Measurements from ENCODE around the gene SMG6. TPM values are rescaled to one million over a fixed set of nuclear protein-coding genes. Genes with fewer than 3 reads are reported as not detected.
"Not testable (repeated sequence)": the region's sequence is repeated elsewhere in the genome, so short reads cannot be mapped to it uniquely, and the experiment has no call there.

SMG6 gene
- total and polyA plus RNA-seq, 5 experiments from 2014 or later = 5.3 to 51.4 (median 13.5) TPM

DNA sequence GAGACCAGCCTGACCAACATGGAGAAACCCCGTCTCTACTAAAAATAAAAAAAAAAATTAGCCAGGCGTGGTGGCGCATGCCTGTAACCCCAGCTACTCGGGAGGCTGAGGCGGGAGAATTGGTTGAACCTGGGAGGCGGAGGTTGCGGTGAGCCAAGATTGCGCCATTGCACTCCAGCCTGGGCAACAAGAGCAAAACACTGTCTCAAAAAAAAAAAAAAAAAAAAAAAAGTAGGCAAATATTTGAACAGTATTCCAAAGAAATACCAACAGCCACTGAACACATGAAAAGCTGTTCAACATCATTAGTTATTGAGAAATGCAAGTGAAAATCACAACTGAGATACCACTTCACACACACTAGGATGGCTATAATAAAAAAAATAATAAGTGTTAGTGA lies 160.9 kb downstream of the SMG6 start:
- H3K27ac Mint-ChIP-seq, DNase-seq, H3K9me3 Mint-ChIP-seq, ATAC-seq, POLR2A ChIA-PET, H3K27me3 Mint-ChIP-seq, H3K4me3 Mint-ChIP-seq: not testable (repeated sequence)
- Mint-ChIP-seq H3K36me3 (peaks cover 0 to 40% (median 7%) of the 10 kb centered on the region in 3 donors), H3K4me1 (peaks cover 9 to 20% (median 15%) of the 10 kb centered on the region in 4 donors)

DNA sequence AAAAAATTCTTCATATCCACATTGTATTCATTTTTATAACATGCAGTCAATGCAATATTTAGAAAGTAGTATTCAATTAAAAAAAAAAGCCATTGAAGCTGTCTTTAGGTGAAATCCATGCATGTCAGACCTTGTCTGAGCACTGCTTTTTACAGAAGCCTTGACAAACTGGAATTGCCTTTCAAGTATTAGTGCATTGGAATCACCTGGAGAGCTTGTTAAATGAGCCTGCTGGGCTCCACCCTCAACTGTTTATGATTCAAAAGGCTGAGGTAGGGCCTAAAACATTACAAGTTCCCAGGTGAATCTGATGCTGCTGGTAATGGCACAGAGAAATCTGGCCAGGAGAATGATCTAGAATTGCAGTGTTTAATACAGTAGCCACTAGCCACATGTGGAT lies 162.9 kb downstream of the SMG6 start:
- POLR2A ChIA-PET = no interaction called here
- no peak for ATAC-seq
- H3K36me3 Mint-ChIP-seq = peaks cover 0 to 39% (median 9%) of the 10 kb centered on the region in 3 donors
- no peak overlapping the region for H3K4me3 Mint-ChIP-seq
- no peak for DNase-seq
- H3K27me3 Mint-ChIP-seq = no peaks in the 10 kb centered on the region
- H3K9me3 Mint-ChIP-seq = no peaks in the 10 kb centered on the region
- H3K4me1 Mint-ChIP-seq = peaks cover 10 to 22% (median 19%) of the 10 kb centered on the region in 4 donors
- no peak overlapping the region for H3K27ac Mint-ChIP-seq

- POLR2A ChIA-PET = interaction anchor here (0.6 to 0.7 kb wide), 2 partner anchors 75 to 747 kb away, joined by 3 read pairs; no protein-coding TSS in a partner anchor
- DNase-seq (no peak), ATAC-seq (no peak)
- peaks cover 10 to 23% (median 20%) of the 10 kb centered on the region in 4 donors for H3K4me1 Mint-ChIP-seq
- no peaks in the 10 kb centered on the region for H3K9me3 Mint-ChIP-seq
- H3K36me3 Mint-ChIP-seq = peaks cover 0 to 27% (median 2%) of the 10 kb centered on the region in 3 donors
- H3K4me3 Mint-ChIP-seq = peak overlapping the region in 2 of 10 donors; percentile 15 to 37
- H3K27ac Mint-ChIP-seq = peak overlapping the region in 7 of 10 donors; percentile 36 to 77 (median 63)
- H3K27me3 Mint-ChIP-seq = no peaks in the 10 kb centered on the region
Measured at GRCh38 chr17:2138761-2139160, 164.8 kb downstream of the SMG6 start.

DNA sequence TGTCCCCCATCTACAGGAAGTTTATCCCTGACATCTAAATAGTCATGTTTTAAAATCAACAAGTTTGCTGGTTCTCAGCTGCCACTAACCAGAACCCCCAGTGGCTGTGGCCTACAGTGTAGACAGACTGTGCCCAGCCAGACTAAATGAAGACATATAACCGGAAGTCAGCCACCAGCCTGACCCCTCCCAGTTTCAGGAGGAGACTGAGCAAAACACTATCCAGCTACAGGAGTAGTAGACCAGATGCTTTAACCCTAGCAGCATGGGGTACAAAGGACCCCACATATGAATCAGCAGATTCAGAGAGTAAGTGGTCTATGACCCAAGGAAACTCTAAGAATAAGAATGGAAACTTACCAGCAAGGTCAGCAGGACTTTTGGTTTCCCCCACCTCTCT lies 165.3 kb downstream of the SMG6 start:
- Mint-ChIP-seq H3K4me3 (peak overlapping the region in 2 of 10 donors; percentile 27 to 29), H3K27me3 (no peaks in the 10 kb centered on the region), H3K4me1 (peaks cover 9 to 22% (median 19%) of the 10 kb centered on the region in 4 donors), H3K36me3 (peaks cover 0 to 29% (median 2%) of the 10 kb centered on the region in 3 donors), H3K9me3 (no peaks in the 10 kb centered on the region), H3K27ac (peak overlapping the region; percentile 8 to 88 (median 59))
- peak; percentile 76 to 90 for ATAC-seq
- peak in 3 of 10 donors; percentile 4 to 17 (median 9) for DNase-seq
- POLR2A ChIA-PET = interaction anchor here (0.6 to 0.7 kb wide), 2 partner anchors 75 to 748 kb away, joined by 3 read pairs; no protein-coding TSS in a partner anchor

- no peak overlapping the region for H3K4me3 Mint-ChIP-seq
- H3K9me3 Mint-ChIP-seq = no peaks in the 10 kb centered on the region
- no peaks in the 10 kb centered on the region for H3K27me3 Mint-ChIP-seq
- DNase-seq (no peak), ATAC-seq (no peak)
- H3K27ac Mint-ChIP-seq = peak overlapping the region in 8 of 10 donors; percentile 23 to 88 (median 54)
- POLR2A ChIA-PET = no interaction called here
- H3K4me1 Mint-ChIP-seq = peaks cover 8 to 22% (median 19%) of the 10 kb centered on the region in 4 donors
- H3K36me3 Mint-ChIP-seq = peaks cover 0 to 32% (median 2%) of the 10 kb centered on the region in 3 donors
Measured at GRCh38 chr17:2137342-2138098, 166.1 kb downstream of the SMG6 start.

- ATAC-seq (no peak), DNase-seq (no peak)
- no peaks in the 10 kb centered on the region for H3K9me3 Mint-ChIP-seq
- peaks cover 0 to 30% (median 2%) of the 10 kb centered on the region in 3 donors for H3K36me3 Mint-ChIP-seq
- POLR2A ChIA-PET = interaction anchor here (0.7 kb wide), 1 partner anchor 109 kb away, joined by 4 read pairs; no protein-coding TSS in a partner anchor
- no peak overlapping the region for H3K27ac Mint-ChIP-seq
- H3K4me1 Mint-ChIP-seq = peaks cover 8 to 22% (median 19%) of the 10 kb centered on the region in 4 donors
- no peaks in the 10 kb centered on the region for H3K27me3 Mint-ChIP-seq
- H3K4me3 Mint-ChIP-seq = no peak overlapping the region
Measured at GRCh38 chr17:2136241-2136640, 167.3 kb downstream of the SMG6 start.

DNA sequence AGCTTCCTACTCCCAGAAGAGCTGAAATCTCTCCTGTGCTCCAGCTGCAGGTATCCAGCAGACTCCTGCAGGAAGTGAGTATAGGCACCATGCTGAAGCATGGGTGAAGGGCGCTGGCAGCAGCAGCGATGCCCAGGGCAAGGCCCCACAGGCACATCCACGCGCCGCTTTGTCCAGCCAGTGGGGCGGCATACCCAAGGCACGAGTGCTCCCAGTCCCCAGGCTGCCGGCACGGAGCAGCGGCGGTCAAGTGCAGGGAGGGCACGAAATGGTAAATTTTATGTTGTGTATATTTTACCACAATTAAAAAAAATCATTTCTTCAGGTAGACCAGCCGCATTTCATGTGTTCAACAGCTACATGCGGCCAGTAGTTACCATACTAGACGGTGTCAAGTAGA lies 175.6 kb downstream of the SMG6 start:
- POLR2A ChIA-PET = interaction anchor here (0.5 kb wide), 1 partner anchor 28 kb away, joined by 3 read pairs; no protein-coding TSS in a partner anchor
- H3K27ac Mint-ChIP-seq = no peak overlapping the region
- no peaks in the 10 kb centered on the region for H3K9me3 Mint-ChIP-seq
- DNase-seq = no peak
- H3K4me3 Mint-ChIP-seq = no peak overlapping the region
- H3K4me1 Mint-ChIP-seq = peaks cover 9 to 21% (median 18%) of the 10 kb centered on the region in 4 donors
- no peak for ATAC-seq
- peaks cover 5 to 36% (median 8%) of the 10 kb centered on the region in 3 donors for H3K36me3 Mint-ChIP-seq
- H3K27me3 Mint-ChIP-seq = no peaks in the 10 kb centered on the region

- no peaks in the 10 kb centered on the region for H3K27me3 Mint-ChIP-seq
- peaks cover 9 to 29% (median 21%) of the 10 kb centered on the region in 4 donors for H3K4me1 Mint-ChIP-seq
- no peak for ATAC-seq
Measured at GRCh38 chr17:2125013-2125535, 178.5 kb downstream of the SMG6 start.

DNA sequence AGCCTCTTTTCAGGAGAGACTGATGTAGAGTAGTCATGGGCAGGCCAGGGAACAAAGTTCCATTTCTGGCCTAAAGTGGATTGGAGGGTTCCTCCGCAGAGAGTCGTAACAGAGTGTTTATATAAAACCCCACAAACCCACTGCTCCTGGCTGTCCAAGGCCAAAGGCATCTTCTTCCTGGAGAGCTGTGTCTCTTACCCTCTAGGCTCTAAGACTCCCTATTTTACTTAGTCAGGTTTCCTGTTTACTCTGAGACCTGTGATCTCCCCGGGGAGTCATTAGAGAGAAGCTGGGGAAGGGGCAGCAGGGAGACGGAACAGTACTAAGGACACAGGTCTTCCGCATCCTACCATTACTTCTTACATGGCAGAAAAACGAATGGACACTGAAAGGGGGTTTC lies 179.2 kb downstream of the SMG6 start:
- H3K27me3 Mint-ChIP-seq = no peaks in the 10 kb centered on the region
- DNase-seq (no peak), ATAC-seq (no peak)
- no peaks in the 10 kb centered on the region for H3K9me3 Mint-ChIP-seq
- H3K4me3 Mint-ChIP-seq = no peak overlapping the region
- POLR2A ChIA-PET = no interaction called here
- peak overlapping the region in 6 of 10 donors; percentile 17 to 87 (median 72) for H3K27ac Mint-ChIP-seq
- peaks cover 5 to 55% (median 14%) of the 10 kb centered on the region in 3 donors for H3K36me3 Mint-ChIP-seq
- H3K4me1 Mint-ChIP-seq = peaks cover 9 to 29% (median 21%) of the 10 kb centered on the region in 4 donors

More at GRCh38 chr17:2125013-2125535, 178.5 kb downstream of the SMG6 start:
- no peaks in the 10 kb centered on the region for H3K9me3 Mint-ChIP-seq
- DNase-seq = no peak
- POLR2A ChIA-PET = no interaction called here
- peaks cover 5 to 50% (median 11%) of the 10 kb centered on the region in 3 donors for H3K36me3 Mint-ChIP-seq
- H3K27ac Mint-ChIP-seq = no peak overlapping the region
- no peak overlapping the region for H3K4me3 Mint-ChIP-seq

DNA sequence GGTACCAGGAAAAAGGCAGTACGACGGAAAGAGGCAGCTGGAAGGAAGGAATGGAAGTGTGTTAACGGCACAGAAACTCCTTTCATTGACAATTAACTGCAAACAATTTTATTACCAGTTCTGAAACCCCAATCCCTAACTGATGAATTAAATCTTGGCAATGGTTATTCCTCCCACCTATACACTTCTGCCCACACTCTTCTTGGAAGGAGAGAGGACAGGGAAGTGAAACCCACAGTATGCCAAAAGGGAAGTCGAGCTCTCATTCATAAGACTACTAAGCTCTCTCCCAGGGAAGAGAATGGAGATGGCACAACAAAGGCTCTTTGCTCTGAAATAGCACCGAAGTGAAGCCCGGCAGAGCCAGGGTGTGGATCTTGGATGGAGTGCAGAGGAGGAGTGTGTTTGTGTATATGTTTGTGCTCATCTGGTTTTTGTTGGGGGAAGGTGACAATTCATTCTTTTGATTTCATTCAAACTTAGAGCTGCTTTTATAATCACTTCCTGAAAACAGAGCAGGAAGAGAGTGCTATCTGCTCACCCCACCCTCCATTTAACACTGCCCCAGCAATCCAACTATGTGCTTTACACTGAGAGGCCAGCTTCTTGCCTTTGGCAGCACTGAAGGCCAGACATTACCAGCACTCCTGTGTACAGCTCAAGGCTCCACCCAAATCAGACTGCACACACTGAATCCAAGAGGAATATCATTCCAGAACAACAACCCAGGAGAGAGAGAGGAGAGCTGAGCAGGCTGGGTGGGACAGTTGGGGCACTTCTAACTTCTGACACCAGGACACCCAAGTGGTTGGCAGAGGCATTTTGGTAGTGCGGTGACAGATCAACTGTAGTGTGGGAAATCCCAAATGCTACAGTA lies 180.0 kb downstream of the SMG6 start:
- H3K4me1 Mint-ChIP-seq = peaks cover 9 to 29% (median 21%) of the 10 kb centered on the region in 4 donors
- POLR2A ChIA-PET = no interaction called here
- H3K27me3 Mint-ChIP-seq = no peaks in the 10 kb centered on the region
- peak in 1 of 2 donors; percentile 30 for ATAC-seq
- H3K36me3 Mint-ChIP-seq = peaks cover 5 to 56% (median 14%) of the 10 kb centered on the region in 3 donors
- peak overlapping the region; percentile 15 to 87 (median 72) for H3K27ac Mint-ChIP-seq
- peak overlapping the region in 3 of 10 donors; percentile 28 to 53 (median 28) for H3K4me3 Mint-ChIP-seq
- DNase-seq = no peak
- no peaks in the 10 kb centered on the region for H3K9me3 Mint-ChIP-seq

GRCh38 chr17:2122641-2123302 lies 180.8 kb downstream of the SMG6 start:
- no peaks in the 10 kb centered on the region for H3K27me3 Mint-ChIP-seq
- peak overlapping the region in 1 of 10 donors; percentile 28 for H3K4me3 Mint-ChIP-seq
- peaks cover 5 to 51% (median 12%) of the 10 kb centered on the region in 3 donors for H3K36me3 Mint-ChIP-seq
- POLR2A ChIA-PET = no interaction called here
- H3K4me1 Mint-ChIP-seq = peaks cover 9 to 29% (median 21%) of the 10 kb centered on the region in 4 donors
- ATAC-seq (no peak), DNase-seq (no peak)
- no peaks in the 10 kb centered on the region for H3K9me3 Mint-ChIP-seq
- no peak overlapping the region for H3K27ac Mint-ChIP-seq

All from naive thymus-derived CD8-positive, alpha-beta T cell (primary cell).